HEK293 (cell line): ENCODE results near the gene RPUSD4.

ENCODE experiments used
- CTCF ChIA-PET: fragments of 350-600 bp; formaldehyde crosslinking; extraction: SDS; loops from one replicate; lab custom pipeline; 2021; ENCODE audit warnings: antibody characterized with exemption; lab: Yijun Ruan, JAX
- POLR2A ChIA-PET: fragments of 300-600 bp; formaldehyde crosslinking; extraction: SDS; loops from one replicate; lab custom pipeline; 2020; ENCODE audit warnings: antibody characterized with exemption, inconsistent platforms; lab: Yijun Ruan, JAX
- H3K27ac ChIP-seq: fragments of 200-500 bp; sonication (Bioruptor generic); 2 replicates; pipeline ENCODE4 v1.5.1; 2014; ENCODE audit warnings: low read depth, low read length, control low read depth, inconsistent platforms; ENCODE audit errors: extremely low read depth
- H3K36me3 ChIP-seq, 2 experiments: fragments of 200-500 bp in 1 of 2; sonication (Bioruptor generic) in 1 of 2; 1 replicate in 1 of 2; 2 replicates in 1 of 2; pipeline ENCODE4 v1.5.1; 2014 to 2017; ENCODE audit warnings: inconsistent platforms in 2 of 2, low read length in 2 of 2; ENCODE audit not compliant: control insufficient read depth in 2 of 2, insufficient read depth in 1 of 2
- H3K4me1 ChIP-seq: fragments of 200-500 bp; sonication (Bioruptor generic); 2 replicates; pipeline ENCODE4 v1.5.1; 2014; ENCODE audit warnings: mild to moderate bottlenecking, low read length, inconsistent platforms; ENCODE audit not compliant: control insufficient read depth, insufficient read depth
- H3K4me3 ChIP-seq: 2 replicates; pipeline ENCODE4 v1.5.1; 2011; ENCODE audit warnings: low read depth, mild to moderate bottlenecking, control low read depth, low read length, moderate library complexity
- H3K9me3 ChIP-seq: fragments of 200-500 bp; sonication (Bioruptor generic); 2 replicates; pipeline ENCODE4 v1.5.1; 2014; ENCODE audit warnings: low read depth, low read length, inconsistent platforms; ENCODE audit not compliant: control insufficient read depth, insufficient read depth
- GLIS1 ChIP-seq: fragments of 450-650 bp; formaldehyde crosslinking; IDR thresholded peaks from 2 replicates; pipeline ENCODE4 v1.5.1; 2016; ENCODE audit warnings: missing biosample characterization, missing genetic modification characterization
- INSM2 ChIP-seq: fragments of 450-650 bp; formaldehyde crosslinking; IDR thresholded peaks from 2 replicates; pipeline ENCODE4 v1.5.1; 2016; ENCODE audit warnings: missing biosample characterization, missing genetic modification characterization
- REPIN1 ChIP-seq: fragments of 450-650 bp; formaldehyde crosslinking; IDR thresholded peaks from 2 replicates; pipeline ENCODE4 v1.5.1; 2017; ENCODE audit warnings: missing biosample characterization, missing genetic modification characterization, low read depth
- SETDB1 ChIP-seq: IDR thresholded peaks from one replicate; pipeline ENCODE4 v1.6.1; 2017; ENCODE audit warnings: mild to moderate bottlenecking, low read length, moderate library complexity, mixed read lengths; ENCODE audit not compliant: insufficient read length
- WT1 ChIP-seq: fragments of 450-650 bp; formaldehyde crosslinking; IDR thresholded peaks from 2 replicates; pipeline ENCODE4 v1.5.1; 2016; ENCODE audit warnings: missing biosample characterization, missing genetic modification characterization
- ZBTB21 ChIP-seq: fragments of 450-650 bp; formaldehyde crosslinking; IDR thresholded peaks from 2 replicates; pipeline ENCODE4 v1.5.1; 2017; ENCODE audit warnings: missing biosample characterization, missing genetic modification characterization
- ZBTB48 ChIP-seq: fragments of 450-650 bp; formaldehyde crosslinking; IDR thresholded peaks from 2 replicates; pipeline ENCODE4 v1.5.1; 2016; ENCODE audit warnings: missing biosample characterization, missing genetic modification characterization
- ZBTB49 ChIP-seq: fragments of 450-650 bp; formaldehyde crosslinking; IDR thresholded peaks from 2 replicates; pipeline ENCODE4 v1.5.1; 2016; ENCODE audit warnings: missing biosample characterization, missing genetic modification characterization, low read depth
- ZBTB7A ChIP-seq: fragments of 450-650 bp; formaldehyde crosslinking; IDR thresholded peaks from 2 replicates; pipeline ENCODE4 v1.5.1; 2016; ENCODE audit warnings: low read depth, missing biosample characterization, missing genetic modification characterization
- ZNF138 ChIP-seq: fragments of 450-650 bp; formaldehyde crosslinking; IDR thresholded peaks from 2 replicates; pipeline ENCODE4 v1.5.1; 2016; ENCODE audit warnings: missing biosample characterization, missing genetic modification characterization, borderline replicate concordance
- ZNF140 ChIP-seq: fragments of 450-650 bp; formaldehyde crosslinking; IDR thresholded peaks from 2 replicates; pipeline ENCODE4 v1.5.1; 2016; ENCODE audit warnings: missing biosample characterization, missing genetic modification characterization
- ZNF146 ChIP-seq: fragments of 450-650 bp; formaldehyde crosslinking; IDR thresholded peaks from 2 replicates; pipeline ENCODE4 v1.5.1; 2016; ENCODE audit warnings: missing biosample characterization, missing genetic modification characterization
- ZNF184 ChIP-seq: fragments of 450-650 bp; IDR thresholded peaks from 2 replicates; pipeline ENCODE4 v1.5.1; 2018; ENCODE audit warnings: missing biosample characterization, mild to moderate bottlenecking, missing genetic modification characterization
- ZNF324 ChIP-seq: fragments of 450-650 bp; formaldehyde crosslinking; IDR thresholded peaks from 2 replicates; pipeline ENCODE4 v1.5.1; 2016; ENCODE audit warnings: missing biosample characterization, missing genetic modification characterization
- ZNF404 ChIP-seq: fragments of 450-650 bp; formaldehyde crosslinking; IDR thresholded peaks from 2 replicates; pipeline ENCODE4 v1.5.1; 2017; ENCODE audit warnings: missing biosample characterization, missing genetic modification characterization
- ZNF558 ChIP-seq: fragments of 450-650 bp; formaldehyde crosslinking; IDR thresholded peaks from 2 replicates; pipeline ENCODE4 v1.5.1; 2016; ENCODE audit warnings: missing biosample characterization, missing genetic modification characterization
- ZNF600 ChIP-seq: fragments of 450-650 bp; formaldehyde crosslinking; IDR thresholded peaks from 2 replicates; pipeline ENCODE4 v1.5.1; 2016; ENCODE audit warnings: missing biosample characterization, missing genetic modification characterization
- ZNF624 ChIP-seq: fragments of 450-650 bp; formaldehyde crosslinking; IDR thresholded peaks from 2 replicates; pipeline ENCODE4 v1.5.1; 2017; ENCODE audit warnings: missing biosample characterization, missing genetic modification characterization
- ZNF664 ChIP-seq: fragments of 450-650 bp; formaldehyde crosslinking; IDR thresholded peaks from 2 replicates; pipeline ENCODE4 v1.5.1; 2016; ENCODE audit warnings: missing biosample characterization, missing genetic modification characterization
- ZNF791 ChIP-seq: fragments of 450-650 bp; formaldehyde crosslinking; IDR thresholded peaks from 2 replicates; pipeline ENCODE4 v1.5.1; 2016; ENCODE audit warnings: missing biosample characterization, missing genetic modification characterization
- ZNF792 ChIP-seq: fragments of 450-650 bp; formaldehyde crosslinking; IDR thresholded peaks from 2 replicates; pipeline ENCODE4 v1.5.1; 2016; ENCODE audit warnings: missing biosample characterization, missing genetic modification characterization
- ZSCAN16 ChIP-seq: fragments of 450-650 bp; formaldehyde crosslinking; IDR thresholded peaks from 2 replicates; pipeline ENCODE4 v1.5.1; 2016; ENCODE audit warnings: missing biosample characterization, missing genetic modification characterization
- TF ChIP-seq, protein P1 (sequence below): fragments of 450-650 bp; IDR thresholded peaks from 2 replicates; pipeline ENCODE4 v1.5.1; 2018; ENCODE audit warnings: missing biosample characterization, missing genetic modification characterization
- TF ChIP-seq, protein P2 (sequence below): fragments of 450-650 bp; formaldehyde crosslinking; IDR thresholded peaks from 2 replicates; pipeline ENCODE4 v1.5.1; 2017; ENCODE audit warnings: missing biosample characterization, missing genetic modification characterization
- TF ChIP-seq, protein P3 (sequence below): fragments of 450-650 bp; formaldehyde crosslinking; IDR thresholded peaks from 2 replicates; pipeline ENCODE4 v1.5.1; 2016; ENCODE audit warnings: missing biosample characterization, missing genetic modification characterization

Gene RPUSD4

DNA sequence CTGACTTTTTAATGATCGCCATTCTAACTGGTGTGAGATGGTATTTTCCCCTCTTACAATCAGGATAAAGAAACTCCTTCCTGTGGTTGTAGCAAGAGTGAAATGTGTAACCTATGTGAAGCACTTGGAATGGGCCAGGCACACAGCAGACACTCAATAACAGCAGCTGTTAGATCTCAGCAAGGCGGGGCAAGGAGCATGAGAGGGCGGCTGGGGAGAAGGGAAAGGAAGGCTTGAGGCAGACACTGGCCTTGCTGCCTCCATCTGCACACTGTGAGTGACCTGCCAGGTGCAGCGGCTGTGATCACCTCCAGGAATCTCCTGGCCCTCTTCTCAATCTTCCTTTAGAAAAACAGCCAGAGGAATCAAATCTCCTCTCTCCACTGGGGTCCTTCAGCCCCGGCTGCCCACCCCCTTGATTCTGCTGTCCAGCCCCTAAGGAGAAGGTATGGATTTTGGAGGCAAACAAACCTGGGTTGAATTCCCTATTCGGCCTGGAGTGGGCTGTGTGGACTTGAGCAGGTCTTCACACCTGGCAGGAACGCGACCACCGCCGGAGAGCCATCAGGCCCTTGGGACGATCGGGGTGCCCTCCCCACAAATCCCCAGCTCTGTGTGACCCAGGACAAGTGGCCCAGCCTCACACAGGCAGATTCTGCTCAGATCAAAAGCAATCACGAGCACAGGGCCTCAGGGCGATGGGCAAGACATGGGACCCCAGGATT, 49.0 kb downstream of the RPUSD4 start:
- Histone ChIP-seq H3K27ac (no peak overlapping the region), H3K4me3 (no peak overlapping the region), H3K9me3 (no peaks in the 10 kb centered on the region), H3K36me3 (no peaks in the 10 kb centered on the region), H3K4me1 (no peaks in the 10 kb centered on the region)
- no peak for TF ChIP-seq ZSCAN16 (tag by site-specific recombination)
- TF ChIP-seq, protein P1, sequence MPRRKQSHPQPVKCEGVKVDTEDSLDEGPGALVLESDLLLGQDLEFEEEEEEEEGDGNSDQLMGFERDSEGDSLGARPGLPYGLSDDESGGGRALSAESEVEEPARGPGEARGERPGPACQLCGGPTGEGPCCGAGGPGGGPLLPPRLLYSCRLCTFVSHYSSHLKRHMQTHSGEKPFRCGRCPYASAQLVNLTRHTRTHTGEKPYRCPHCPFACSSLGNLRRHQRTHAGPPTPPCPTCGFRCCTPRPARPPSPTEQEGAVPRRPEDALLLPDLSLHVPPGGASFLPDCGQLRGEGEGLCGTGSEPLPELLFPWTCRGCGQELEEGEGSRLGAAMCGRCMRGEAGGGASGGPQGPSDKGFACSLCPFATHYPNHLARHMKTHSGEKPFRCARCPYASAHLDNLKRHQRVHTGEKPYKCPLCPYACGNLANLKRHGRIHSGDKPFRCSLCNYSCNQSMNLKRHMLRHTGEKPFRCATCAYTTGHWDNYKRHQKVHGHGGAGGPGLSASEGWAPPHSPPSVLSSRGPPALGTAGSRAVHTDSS (tag by site-specific recombination), result no peak
- TF ChIP-seq, protein P2, sequence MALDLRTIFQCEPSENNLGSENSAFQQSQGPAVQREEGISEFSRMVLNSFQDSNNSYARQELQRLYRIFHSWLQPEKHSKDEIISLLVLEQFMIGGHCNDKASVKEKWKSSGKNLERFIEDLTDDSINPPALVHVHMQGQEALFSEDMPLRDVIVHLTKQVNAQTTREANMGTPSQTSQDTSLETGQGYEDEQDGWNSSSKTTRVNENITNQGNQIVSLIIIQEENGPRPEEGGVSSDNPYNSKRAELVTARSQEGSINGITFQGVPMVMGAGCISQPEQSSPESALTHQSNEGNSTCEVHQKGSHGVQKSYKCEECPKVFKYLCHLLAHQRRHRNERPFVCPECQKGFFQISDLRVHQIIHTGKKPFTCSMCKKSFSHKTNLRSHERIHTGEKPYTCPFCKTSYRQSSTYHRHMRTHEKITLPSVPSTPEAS, result no peak
- TF ChIP-seq REPIN1 (tag by site-specific recombination), result no peak
- TF ChIP-seq ZNF184 (tag by site-specific recombination), result peak; percentile 73; the same call in 1 of the 2 replicates
- ChIA-PET POLR2A (no interaction called here), CTCF (interaction anchor here (0.6 kb wide), 1 partner anchor 27 kb away, joined by 3 read pairs; no protein-coding TSS in a partner anchor)

GRCh38 chr11:126161023-126161391, 50.4 kb downstream of the RPUSD4 start:
- ChIA-PET POLR2A (no interaction called here), CTCF (no interaction called here)
- no peaks in the 10 kb centered on the region for H3K4me1 ChIP-seq
- no peaks in the 10 kb centered on the region for H3K9me3 ChIP-seq
- no peak overlapping the region for H3K27ac ChIP-seq
- no peak overlapping the region for H3K4me3 ChIP-seq
- H3K36me3 ChIP-seq, result no peaks in the 10 kb centered on the region
- TF ChIP-seq ZNF324 (tag by site-specific recombination), result no peak
- TF ChIP-seq ZBTB49 (tag by site-specific recombination), result no peak
- TF ChIP-seq ZBTB48 (tag by site-specific recombination), result no peak
- TF ChIP-seq ZNF791, result no peak
- TF ChIP-seq ZNF146 (tag by site-specific recombination), result no peak
- TF ChIP-seq ZBTB7A (tag by site-specific recombination), result no peak

DNA sequence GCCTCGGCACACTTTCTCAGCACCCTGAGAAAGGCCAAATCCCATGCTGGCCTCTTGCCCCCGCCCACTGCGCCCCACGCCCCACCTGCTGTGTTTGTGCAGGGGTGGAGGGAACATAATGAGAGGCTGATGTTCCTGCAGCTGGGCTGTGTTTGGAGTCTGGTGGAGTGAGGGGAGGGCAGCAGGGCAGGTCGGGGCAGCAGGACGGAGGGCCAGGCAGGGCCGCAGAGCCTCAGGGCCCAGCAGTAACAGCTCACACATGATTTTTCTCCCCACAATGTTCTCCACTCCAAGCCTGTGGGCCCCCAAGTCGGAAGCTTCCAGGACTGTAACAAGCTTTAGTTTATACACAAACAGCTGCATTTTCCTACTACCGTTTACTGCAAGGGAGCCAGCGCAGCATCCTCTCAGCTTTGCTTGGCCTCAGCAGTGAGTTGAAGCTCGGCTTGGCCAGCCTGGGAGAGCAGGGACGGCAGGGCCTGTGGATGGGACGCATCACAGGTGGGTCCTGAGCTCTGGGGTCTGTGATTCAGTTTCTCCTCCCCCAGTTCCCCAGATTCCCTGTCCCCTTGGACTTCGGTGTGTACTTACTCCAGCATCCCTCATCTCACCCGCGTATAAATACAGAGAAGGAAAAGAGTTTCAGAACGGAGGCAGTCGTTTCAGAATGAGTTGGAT, 51.0 kb downstream of the RPUSD4 start:
- ChIA-PET POLR2A (interaction anchor here (0.8 kb wide), 1 partner anchor 13 kb away, joined by 5 read pairs; no protein-coding TSS in a partner anchor), CTCF (interaction anchor here (1.1 kb wide), 1 partner anchor 99 kb away, joined by 6 read pairs; no protein-coding TSS in a partner anchor)
- H3K36me3 ChIP-seq, result no peaks in the 10 kb centered on the region
- H3K4me3 ChIP-seq, result no peak overlapping the region
- H3K27ac ChIP-seq, result no peak overlapping the region
- H3K4me1 ChIP-seq, result no peaks in the 10 kb centered on the region
- TF ChIP-seq ZNF792 (tag by site-specific recombination) (no peak), ZNF600 (tag by site-specific recombination) (no peak), ZNF664 (tag by site-specific recombination) (no peak), SETDB1 (no peak), GLIS1 (tag by site-specific recombination) (no peak), ZNF140 (no peak), ZNF558 (tag by site-specific recombination) (no peak), WT1 (tag by site-specific recombination) (no peak), INSM2 (tag by site-specific recombination) (no peak), ZNF624 (no peak), ZNF138 (tag by site-specific recombination) (no peak), ZNF404 (tag by site-specific recombination) (no peak), ZBTB21 (tag by site-specific recombination) (no peak)
- TF ChIP-seq, protein P3, sequence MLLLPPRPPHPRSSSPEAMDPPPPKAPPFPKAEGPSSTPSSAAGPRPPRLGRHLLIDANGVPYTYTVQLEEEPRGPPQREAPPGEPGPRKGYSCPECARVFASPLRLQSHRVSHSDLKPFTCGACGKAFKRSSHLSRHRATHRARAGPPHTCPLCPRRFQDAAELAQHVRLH, result no peak
- no peaks in the 10 kb centered on the region for H3K9me3 ChIP-seq
